NCI-H510A treated with DMSO at 0.1 percent for 48 hours (cell line): Measurements from ENCODE around the gene GRM5.

Source experiments
- DNase-seq: peaks from one replicate; lab custom pipeline; 2025; lab: John Stamatoyannopoulos, UW

Gene GRM5

GRCh38 chr11:88831303-88831890, 234.4 kb downstream of the GRM5 start:
- DNase-seq: no peak

DNA sequence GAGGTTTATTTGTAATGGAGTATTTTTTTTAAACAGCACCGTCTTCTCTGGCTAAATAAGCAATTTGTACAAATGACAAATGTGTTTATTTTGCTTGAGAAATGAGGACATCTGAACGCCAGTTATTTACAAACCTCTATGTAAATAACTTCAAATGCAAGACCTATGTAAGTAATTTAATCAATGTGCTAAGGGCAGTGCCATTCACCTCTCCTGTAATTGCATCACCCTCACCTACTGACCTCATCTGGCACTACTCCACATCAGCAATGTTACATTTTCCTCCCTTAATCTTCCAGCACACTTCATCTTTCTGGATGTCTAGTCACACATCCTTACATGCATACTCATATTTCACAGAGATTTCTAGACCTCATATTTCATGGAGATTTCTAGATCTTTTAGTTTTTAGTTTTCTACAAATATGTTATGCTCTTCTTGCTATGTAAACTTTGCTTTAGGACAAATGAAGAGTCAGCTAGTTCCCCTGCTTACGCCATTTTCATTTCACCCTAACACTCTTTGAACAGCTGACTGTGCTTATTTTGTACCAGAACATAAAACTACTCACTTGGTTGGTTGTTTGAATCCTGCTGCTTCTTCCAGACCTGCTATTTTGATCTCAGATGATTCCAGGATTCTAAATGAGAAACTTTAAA, 238.6 kb downstream of the GRM5 start:
- DNase-seq: peak; percentile 17

GRCh38 chr11:88819616-88820015, 246.2 kb downstream of the GRM5 start:
- DNase-seq: no peak

DNA sequence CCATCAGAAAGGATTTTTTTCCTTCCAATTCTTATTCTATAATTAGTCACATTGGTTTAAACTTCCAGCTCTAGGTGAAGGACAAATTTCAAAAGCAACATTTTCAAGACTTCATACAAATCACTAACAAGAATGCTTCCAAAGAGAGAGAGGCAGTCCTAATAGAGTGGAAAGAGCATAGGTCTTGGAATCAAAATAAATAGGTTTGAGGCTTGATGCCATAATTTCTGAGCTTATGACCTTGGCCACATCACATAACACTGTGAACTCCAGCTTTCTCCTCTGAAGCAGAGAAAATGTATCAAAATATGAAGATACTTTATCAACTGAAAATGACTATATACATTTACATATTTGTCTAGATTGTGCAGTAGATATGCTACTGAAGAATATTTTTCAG, 246.8 kb downstream of the GRM5 start:
- DNase-seq: no peak

DNA sequence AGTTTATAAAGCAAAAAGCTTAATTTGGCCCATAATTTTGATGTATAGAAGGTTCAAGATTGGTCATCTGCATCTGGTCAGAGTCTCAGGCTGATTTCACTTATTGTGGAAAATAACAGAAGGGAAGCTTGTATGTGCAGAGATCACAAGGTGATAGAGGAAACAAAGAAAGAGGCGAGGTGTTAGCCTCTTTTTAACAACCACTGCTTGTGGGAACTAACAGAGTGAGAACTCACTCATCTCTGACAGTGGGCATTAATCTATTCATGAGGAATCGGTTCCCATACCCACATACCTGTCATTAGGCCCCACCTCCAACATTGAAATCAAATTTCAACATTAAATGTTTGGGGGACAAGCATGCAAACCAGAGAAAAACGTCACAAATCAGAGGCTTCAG, 250.3 kb downstream of the GRM5 start:
- DNase-seq: no peak

DNA sequence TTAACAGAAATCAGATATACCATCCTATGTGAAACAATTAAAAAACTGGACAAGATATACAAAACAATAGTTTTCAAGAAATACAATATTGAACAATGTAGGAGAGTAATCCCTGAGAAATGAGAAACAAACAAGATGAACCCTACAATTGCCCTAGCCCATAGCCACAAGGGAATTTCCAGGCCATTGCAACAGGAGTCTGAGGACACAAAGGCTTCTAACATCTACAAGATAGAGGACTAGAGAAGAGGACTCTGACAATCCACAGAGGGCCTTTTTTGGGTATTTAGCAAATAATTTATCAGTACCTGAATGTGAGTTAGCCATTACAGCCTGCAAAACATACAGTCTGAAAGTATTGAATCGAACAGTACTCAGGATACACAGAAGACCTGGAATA, 251.7 kb downstream of the GRM5 start:
- no peak for DNase-seq

GRCh38 chr11:88813233-88813915, 252.4 kb downstream of the GRM5 start:
- DNase-seq: no peak

DNA sequence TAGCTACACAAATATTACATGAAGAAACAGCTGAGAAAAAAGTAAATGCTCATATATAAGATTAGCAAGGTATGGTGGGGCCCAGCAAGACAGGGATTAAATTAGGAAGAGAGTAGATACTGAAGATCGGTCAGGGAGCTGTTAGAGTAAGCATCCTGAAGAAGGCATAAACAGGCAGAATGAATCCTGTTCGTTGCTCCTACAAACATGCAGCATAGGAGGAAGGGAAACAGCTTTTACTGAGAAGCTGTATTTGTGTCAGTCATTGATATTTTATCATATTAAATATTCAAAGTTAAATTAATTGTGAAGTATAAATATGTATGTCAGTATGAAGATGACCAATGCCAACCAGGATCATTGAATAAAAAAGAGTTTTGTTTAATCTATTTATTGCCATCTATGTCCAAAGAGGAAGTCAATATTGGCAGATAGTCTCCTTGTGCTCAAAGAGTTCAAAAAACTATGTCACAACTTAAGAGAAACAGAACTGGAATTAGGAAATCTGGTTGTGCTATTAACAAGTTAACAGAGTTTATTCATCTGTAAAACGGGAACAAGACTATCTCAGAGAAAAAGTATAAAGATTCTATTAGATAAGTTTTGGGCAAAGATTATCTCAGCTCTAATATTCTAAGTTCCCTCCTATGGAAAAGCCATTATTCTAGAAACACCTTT, 255.2 kb downstream of the GRM5 start:
- no peak for DNase-seq

GRCh38 chr11:88809126-88809525, 256.7 kb downstream of the GRM5 start:
- DNase-seq: no peak

DNA sequence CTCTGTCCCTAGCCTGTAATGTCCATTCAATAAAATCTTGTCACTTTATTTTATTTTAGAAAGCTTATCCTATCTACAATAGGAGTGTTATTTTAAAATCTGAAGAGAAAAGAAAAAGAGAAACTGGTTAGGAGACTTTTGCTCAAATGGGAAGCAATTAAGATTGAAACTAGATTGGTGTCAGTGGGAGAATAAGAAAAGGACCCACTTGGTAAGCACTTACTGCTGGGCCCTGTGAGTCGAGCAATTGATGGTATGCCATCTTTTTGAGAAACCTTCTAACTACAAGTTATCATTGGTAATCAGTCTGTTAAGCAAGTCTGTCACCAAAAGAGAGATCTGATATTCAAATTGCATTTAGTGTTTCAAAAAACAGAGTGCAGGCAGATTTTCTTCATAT, 258.4 kb downstream of the GRM5 start:
- no peak for DNase-seq

DNA sequence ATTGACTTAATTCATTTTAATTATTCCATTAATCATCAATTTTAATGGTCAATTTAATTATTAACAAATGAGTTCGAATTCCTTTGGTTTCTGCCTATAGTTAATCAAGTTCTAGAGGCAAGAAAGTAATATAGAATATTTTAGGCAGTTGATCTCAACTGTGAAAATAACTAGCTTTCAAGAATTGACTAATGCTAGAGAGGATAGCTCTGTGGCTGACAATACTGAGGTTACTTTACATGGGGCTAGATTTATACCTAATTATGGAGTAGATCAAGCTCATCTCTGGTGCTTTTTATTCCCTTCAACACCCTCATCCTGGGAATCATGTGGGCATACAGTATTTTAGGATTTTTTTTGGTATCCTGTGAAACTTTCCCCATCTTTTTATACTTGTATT, 259.4 kb downstream of the GRM5 start:
- DNase-seq: no peak

GRCh38 chr11:88801484-88802123, 264.2 kb downstream of the GRM5 start:
- DNase-seq: no peak

DNA sequence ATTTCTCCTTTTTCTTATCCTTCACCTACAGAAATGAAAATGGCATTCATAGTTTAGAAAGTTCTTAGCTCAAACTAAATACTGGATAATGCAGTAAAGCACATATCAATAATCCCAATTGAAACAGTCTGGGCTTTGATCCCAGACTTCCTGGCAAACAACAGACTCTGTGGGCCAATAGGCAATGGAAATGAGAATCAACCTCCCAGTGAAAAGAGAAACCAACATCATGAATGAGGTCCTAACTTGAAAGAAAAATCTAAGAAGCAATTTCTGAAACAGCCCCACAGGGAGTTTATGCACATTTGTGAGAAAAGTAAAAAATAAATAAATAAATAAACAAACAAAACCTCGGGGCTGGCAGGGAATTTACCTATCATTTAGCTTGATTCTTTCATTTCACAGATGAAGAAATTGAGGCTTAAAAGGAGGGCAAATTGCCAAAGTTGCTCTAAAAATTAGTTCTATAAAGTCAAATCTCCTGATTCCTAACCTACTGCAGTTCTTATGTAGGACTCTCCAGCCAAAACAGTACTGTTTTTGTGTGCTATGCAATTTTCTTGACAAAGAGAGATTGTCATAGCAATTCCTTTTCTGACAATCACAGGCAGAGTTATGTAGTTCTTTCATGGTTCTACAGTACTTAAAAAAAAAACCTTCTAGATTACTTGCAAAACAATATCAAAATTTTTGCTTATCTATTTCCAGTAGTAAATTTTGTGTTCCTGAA, 265.8 kb downstream of the GRM5 start:
- no peak for DNase-seq

- DNase-seq: no peak
These were observed 275.6 kb downstream of the GRM5 start for GRCh38 chr11:88790182-88790581.

DNA sequence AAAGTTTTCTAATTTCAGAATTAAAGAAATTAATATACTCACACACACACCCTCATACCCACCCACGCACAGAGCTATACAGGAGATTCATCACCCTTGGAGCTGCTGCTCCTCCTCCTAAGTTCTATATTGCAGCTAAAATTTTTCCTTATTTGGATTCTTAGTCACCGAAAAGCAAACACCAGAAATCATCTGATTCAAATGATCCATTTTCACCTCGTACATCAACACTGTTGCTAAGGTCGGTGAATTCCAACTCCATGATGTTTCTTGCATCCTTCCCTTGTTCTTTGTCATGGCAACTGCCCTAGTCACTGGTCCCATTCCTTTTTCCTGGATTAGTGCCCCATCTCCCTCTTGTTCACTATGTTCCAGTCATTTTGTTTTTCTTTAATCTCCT, 286.2 kb downstream of the GRM5 start:
- no peak for DNase-seq

GRCh38 chr11:88770475-88771079, 295.2 kb downstream of the GRM5 start:
- no peak for DNase-seq

DNA sequence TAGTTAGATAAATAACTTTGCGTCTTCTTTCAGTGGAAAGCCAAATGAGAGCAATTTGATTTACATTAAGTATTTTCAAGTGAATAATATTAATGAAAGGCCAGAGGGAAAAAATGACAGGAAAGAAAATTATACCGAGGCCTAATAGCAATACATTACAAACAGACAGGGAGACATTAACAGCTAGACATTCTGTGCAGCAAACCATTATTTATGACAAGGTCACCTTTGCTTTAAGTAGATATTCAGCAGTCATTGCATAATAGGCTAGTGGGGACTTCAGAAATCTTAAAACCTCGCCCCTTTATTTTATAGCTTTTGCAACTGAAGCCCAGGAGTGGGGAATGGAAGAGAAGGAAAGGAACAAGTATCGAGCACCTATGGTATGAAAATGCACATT, 321.6 kb downstream of the GRM5 start:
- no peak for DNase-seq

- DNase-seq: no peak
These were observed 326.3 kb downstream of the GRM5 start for GRCh38 chr11:88739524-88739923.

DNA sequence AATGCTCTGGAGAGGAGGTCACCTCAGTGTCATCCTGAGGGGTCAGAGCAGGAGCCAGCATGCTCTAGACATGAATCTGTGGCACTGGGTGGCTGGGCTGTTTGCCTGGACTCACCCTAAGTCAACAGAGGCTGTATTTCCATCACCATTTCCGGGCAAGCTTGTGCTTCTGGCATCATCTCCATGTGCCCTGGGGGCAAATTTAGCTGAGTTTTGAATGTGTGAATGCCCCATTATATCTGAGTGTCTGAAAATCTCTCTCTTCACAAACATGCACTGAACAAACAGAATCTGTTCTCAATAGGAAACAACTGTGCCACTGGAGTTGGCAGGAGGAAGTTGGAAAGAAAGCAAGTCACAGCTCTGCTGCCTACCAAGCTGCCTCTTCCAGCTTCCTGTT, 356.2 kb downstream of the GRM5 start:
- DNase-seq: no peak

- no peak for DNase-seq
These were observed 361.3 kb downstream of the GRM5 start for GRCh38 chr11:88704485-88704884.

DNA sequence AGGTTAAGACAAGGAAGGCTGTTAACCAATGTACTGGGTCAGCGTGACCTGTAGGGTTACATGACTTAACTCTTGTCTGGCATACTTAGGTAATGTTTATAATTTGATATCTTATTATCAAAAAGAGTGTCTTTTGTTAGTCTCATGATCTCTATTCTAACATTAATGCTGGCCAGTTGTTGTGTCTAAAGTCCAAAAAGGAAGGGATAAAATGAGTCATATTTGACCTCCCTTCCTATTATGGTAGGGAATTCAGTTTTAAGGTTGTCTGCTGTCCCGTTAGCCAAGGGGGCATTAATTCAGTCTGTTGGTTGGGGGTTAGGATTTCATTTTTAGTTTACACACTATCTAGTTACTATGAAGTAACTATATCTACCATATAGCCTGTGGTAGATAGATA, 364.0 kb downstream of the GRM5 start:
- no peak for DNase-seq
